ENCODE measurements around the gene GRAPL.
A peak's percentile ranks its signal among the peaks of the same experiment; 100 is the strongest.
"Not testable (repeated sequence)": the region's sequence is repeated elsewhere in the genome, so short reads cannot be mapped to it uniquely, and the experiment has no call there.

Gene GRAPL

GRCh38 chr17:19127148-19127980 lies at the start of gene GRAPL:
Gene GRAPL, plus strand, starts transcription at chr17:19127589. Its CDS starts 31 bp downstream, at chr17:19127620.
- not testable (repeated sequence) for H3K27me3 Mint-ChIP-seq (ENCODE audit: low read depth); H3K36me3 Mint-ChIP-seq (ENCODE audit: low read depth); DNase-seq (ENCODE audit: low spot score); H3K4me1 Mint-ChIP-seq (ENCODE audit: low read depth); H3K27ac Mint-ChIP-seq; H3K9me3 Mint-ChIP-seq; H3K4me3 Mint-ChIP-seq

GRCh38 chr17:19088804-19089685 lies 38.3 kb upstream of the GRAPL start:
- not testable (repeated sequence) for DNase-seq (ENCODE audit: low spot score); H3K36me3 Mint-ChIP-seq (ENCODE audit: low read depth); H3K4me3 Mint-ChIP-seq; H3K27me3 Mint-ChIP-seq (ENCODE audit: low read depth); H3K27ac Mint-ChIP-seq; H3K9me3 Mint-ChIP-seq; H3K4me1 Mint-ChIP-seq (ENCODE audit: low read depth)

- not testable (repeated sequence) for H3K9me3 Mint-ChIP-seq; DNase-seq (ENCODE audit: low spot score); H3K36me3 Mint-ChIP-seq (ENCODE audit: low read depth); H3K4me3 Mint-ChIP-seq; H3K27ac Mint-ChIP-seq; H3K4me1 Mint-ChIP-seq (ENCODE audit: low read depth); H3K27me3 Mint-ChIP-seq (ENCODE audit: low read depth)
These were observed 37.2 kb upstream of the GRAPL start for GRCh38 chr17:19090058-19090772.

DNA sequence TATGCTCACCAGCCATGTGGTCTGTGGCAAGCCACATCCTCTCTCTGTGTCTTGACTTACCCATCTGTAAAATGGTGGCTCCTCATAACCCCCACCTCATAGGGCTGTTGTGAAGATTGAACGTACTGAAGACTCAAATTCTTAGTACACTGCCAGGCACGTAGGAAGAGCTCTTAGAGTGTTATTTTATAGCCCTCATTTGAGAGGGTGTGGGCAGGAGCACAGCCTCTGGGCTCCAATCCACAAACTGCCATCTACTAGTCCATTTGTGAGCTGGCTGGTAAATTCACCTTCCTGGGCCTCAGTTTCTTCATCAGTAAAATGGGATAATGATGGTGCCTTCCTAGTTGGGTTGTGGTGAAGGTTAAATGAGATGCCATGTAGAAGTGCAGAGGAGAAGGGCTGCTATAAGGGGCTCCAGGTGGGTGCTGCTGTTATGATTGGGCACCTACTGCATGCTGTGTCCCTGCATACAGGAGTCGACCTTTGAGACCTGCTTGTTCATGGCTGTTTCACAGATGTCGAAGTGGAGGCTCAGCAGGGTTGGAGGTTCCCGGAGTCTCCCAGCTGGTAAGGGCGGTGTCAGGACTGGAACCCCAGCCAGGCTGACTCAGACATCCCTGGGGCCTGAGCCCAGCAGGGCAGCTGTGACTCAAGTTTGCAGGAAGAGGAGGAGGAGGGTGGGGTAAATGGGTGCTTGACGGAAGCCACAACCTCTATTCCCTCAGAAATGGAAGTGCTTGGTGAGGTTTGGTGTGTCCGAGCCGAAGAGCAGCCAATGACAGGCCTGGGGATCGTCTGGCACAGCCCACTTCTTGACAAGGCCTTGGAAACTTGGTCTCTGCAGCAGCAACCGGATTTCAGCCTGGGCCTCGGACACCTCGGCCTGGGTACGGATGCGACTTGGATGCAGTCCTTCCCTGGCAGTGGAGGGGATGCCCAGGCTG lies 34.4 kb upstream of the GRAPL start:
- H3K36me3 Mint-ChIP-seq (ENCODE audit: low read depth); H3K4me1 Mint-ChIP-seq (ENCODE audit: low read depth); H3K9me3 Mint-ChIP-seq; DNase-seq (ENCODE audit: low spot score); H3K27me3 Mint-ChIP-seq (ENCODE audit: low read depth); H3K4me3 Mint-ChIP-seq; H3K27ac Mint-ChIP-seq: not testable (repeated sequence)

DNA sequence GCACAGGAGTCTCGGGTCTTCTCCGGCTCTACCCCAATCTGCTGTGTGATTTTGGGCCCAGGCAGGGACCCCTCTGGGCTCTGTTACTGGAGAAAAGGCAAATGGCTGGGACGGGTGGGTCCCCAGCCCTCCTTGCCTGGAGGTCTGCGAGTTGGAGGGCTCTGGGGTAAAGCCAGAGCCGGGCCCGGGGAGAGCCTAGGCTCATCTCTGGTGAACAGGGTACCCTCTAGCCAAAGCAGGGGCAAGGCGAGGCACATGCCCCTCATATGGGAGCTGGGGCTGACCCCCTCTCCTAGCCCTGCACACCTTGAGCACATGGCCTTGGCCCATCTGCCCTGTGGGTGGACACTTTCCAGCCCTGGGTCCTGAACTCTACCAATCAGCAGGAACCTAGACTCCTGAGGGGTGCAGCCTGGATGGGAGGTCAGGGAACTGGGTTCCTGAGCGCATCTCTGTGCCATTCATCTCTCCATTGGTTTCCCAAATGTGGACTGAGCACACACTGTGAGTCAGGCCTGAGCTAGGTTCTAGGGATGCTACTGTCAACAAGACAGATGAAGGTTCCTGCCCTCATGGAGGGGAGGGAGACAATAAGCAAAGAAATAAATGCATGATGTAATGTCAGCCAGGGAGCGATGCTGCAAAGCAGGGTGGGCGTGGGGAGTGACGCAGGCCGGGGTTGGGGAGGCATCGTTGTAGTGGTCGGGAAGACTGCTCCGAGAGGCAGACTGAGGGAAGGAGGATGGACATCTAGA lies 33.5 kb upstream of the GRAPL start:
- not testable (repeated sequence) for H3K4me3 Mint-ChIP-seq; H3K27me3 Mint-ChIP-seq (ENCODE audit: low read depth); H3K9me3 Mint-ChIP-seq; H3K4me1 Mint-ChIP-seq (ENCODE audit: low read depth); H3K27ac Mint-ChIP-seq; DNase-seq (ENCODE audit: low spot score); H3K36me3 Mint-ChIP-seq (ENCODE audit: low read depth)

DNA sequence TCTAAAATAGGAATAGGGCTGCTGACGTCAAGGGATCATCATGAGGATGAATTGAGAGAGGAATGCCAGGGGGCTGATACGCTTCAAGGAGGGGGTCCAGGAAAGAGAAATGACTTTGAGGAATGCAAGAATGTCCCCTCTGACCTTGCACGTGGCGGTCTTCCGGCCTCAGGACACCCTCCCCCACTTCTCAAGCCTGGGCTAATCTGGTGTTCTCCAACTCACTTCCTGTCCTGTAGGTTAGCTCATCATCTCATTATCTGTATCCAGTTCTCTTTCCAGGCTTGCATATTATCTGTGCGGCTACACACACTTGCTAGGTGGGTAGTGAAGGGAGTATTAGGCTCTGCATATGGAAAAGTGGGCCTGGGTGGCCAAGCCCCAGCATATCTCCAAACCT lies 18.9 kb upstream of the GRAPL start:
- H3K36me3 Mint-ChIP-seq (ENCODE audit: low read depth); H3K4me3 Mint-ChIP-seq; H3K27me3 Mint-ChIP-seq (ENCODE audit: low read depth); H3K4me1 Mint-ChIP-seq (ENCODE audit: low read depth); H3K9me3 Mint-ChIP-seq; H3K27ac Mint-ChIP-seq; DNase-seq (ENCODE audit: low spot score): not testable (repeated sequence)

GRCh38 chr17:19110189-19111097 lies 16.9 kb upstream of the GRAPL start:
- not testable (repeated sequence) for H3K27ac Mint-ChIP-seq; H3K4me1 Mint-ChIP-seq (ENCODE audit: low read depth); DNase-seq (ENCODE audit: low spot score); H3K36me3 Mint-ChIP-seq (ENCODE audit: low read depth); H3K4me3 Mint-ChIP-seq; H3K9me3 Mint-ChIP-seq; H3K27me3 Mint-ChIP-seq (ENCODE audit: low read depth)

DNA sequence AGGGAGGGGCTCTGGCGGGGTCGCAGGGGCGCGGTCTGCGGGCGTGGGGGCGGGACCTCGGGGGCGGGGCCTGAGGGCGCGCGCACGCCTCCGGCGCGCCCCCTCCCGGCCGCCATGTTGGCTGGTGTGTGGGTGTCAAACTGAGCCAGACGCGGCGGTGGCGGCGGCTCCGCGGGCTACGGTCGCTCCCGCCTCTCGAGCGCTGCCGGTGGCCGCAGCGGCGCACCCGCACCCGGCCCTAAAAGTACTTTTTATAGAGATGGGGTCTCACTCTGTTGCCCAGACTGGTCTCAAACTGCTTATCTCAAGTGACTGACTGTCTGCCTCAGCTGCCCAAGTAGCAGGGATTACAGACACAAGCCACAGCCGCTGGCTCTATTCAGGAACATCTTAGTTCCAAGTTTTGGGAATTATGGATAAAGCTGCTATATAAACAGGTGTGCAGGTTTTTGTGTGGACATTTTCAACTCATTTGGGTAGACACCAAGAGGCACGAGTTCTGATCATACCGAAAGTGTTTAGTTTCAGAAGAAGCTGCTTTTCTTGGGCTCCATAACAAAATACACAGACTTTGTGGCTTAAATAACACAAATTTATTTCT lies 16.2 kb upstream of the GRAPL start:
- Mint-ChIP-seq H3K27ac (peak overlapping the region; percentile 52), H3K4me3 (peak overlapping the region; percentile 63)
- not testable (repeated sequence) for H3K4me1 Mint-ChIP-seq (ENCODE audit: low read depth); H3K36me3 Mint-ChIP-seq (ENCODE audit: low read depth); H3K9me3 Mint-ChIP-seq; H3K27me3 Mint-ChIP-seq (ENCODE audit: low read depth)
- peak; percentile 64 for DNase-seq (ENCODE audit: low spot score)

- H3K36me3 Mint-ChIP-seq (ENCODE audit: low read depth); H3K4me1 Mint-ChIP-seq (ENCODE audit: low read depth); H3K9me3 Mint-ChIP-seq; H3K27me3 Mint-ChIP-seq (ENCODE audit: low read depth): not testable (repeated sequence)
- H3K27ac Mint-ChIP-seq: peak overlapping the region; percentile 57
- peak; percentile 72 for DNase-seq (ENCODE audit: low spot score)
- H3K4me3 Mint-ChIP-seq: peak overlapping the region; percentile 29
These were observed 15.5 kb upstream of the GRAPL start for GRCh38 chr17:19111801-19112458.

- not testable (repeated sequence) for H3K9me3 Mint-ChIP-seq; H3K27ac Mint-ChIP-seq; H3K36me3 Mint-ChIP-seq (ENCODE audit: low read depth); DNase-seq (ENCODE audit: low spot score); H3K4me1 Mint-ChIP-seq (ENCODE audit: low read depth); H3K4me3 Mint-ChIP-seq; H3K27me3 Mint-ChIP-seq (ENCODE audit: low read depth)
These were observed 14.9 kb upstream of the GRAPL start for GRCh38 chr17:19112459-19112826.

DNA sequence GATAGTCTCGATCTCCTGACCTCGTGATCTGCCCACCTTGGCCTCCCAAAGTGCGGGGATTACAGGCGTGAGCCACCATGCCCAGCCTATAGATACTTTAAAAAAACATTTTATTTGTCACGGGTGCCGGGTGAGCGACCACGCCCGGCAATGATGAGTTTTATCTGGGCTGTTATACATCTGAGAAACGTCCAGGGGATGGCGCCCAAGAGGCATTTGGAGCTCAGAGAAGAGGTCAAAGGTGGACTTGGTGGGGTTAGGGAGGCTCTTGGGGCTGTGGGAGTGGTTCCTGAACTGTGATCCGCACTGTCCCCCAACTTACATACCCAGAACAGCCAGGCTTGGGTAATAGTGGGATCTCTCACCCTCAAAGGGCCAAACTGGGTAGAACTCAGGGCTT lies 8.7 kb upstream of the GRAPL start:
- not testable (repeated sequence) for H3K36me3 Mint-ChIP-seq (ENCODE audit: low read depth); H3K4me3 Mint-ChIP-seq; H3K27ac Mint-ChIP-seq; H3K27me3 Mint-ChIP-seq (ENCODE audit: low read depth); H3K9me3 Mint-ChIP-seq; DNase-seq (ENCODE audit: low spot score); H3K4me1 Mint-ChIP-seq (ENCODE audit: low read depth)
